Prostate gland (tissue), 2 donors: ENCODE data around the gene MFAP2. TPM values are rescaled to one million over a fixed set of nuclear protein-coding genes. Genes with fewer than 3 reads are reported as not detected.

Source experiments
- DNase-seq: peaks from one replicate; pipeline ENCODE4 v3.0.0-alpha.2; 2019; ENCODE audit warnings: low spot score
- H3K27ac ChIP-seq, 2 donors: fragments of 200-600 bp; sonication (generic); 2 replicates each; pipeline ENCODE4 v1.5.1; 2017 to 2019
- H3K27me3 ChIP-seq: fragments of 200-600 bp; sonication (generic); replicated peaks from 2 replicates; pipeline ENCODE4 v1.5.1; 2019; ENCODE audit not compliant: insufficient read depth
- H3K36me3 ChIP-seq, 2 donors: fragments of 200-600 bp; sonication (generic); 1 replicate in 1 of 2; 2 replicates in 1 of 2; pipeline versions ENCODE4 v1.5.1 to v1.8.1; 2017 to 2019
- H3K4me1 ChIP-seq: fragments of 200-600 bp; sonication (generic); replicated peaks from 2 replicates; pipeline ENCODE4 v1.5.1; 2019
- H3K4me3 ChIP-seq, 2 donors: fragments of 200-600 bp; sonication (generic); 2 replicates each; pipeline ENCODE4 v1.5.1; 2017 to 2019
- H3K9me3 ChIP-seq: fragments of 200-600 bp; sonication (generic); 2 replicates; pipeline ENCODE4 v1.5.1; 2017
- POLR2A ChIP-seq: fragments of 450-650 bp; IDR thresholded peaks from one replicate; pipeline ENCODE4 v1.6.1; 2016; ENCODE audit warnings: antibody characterized with exemption, mild to moderate bottlenecking
- POLR2AphosphoS5 ChIP-seq: sonication (generic); formaldehyde crosslinking; IDR thresholded peaks from one replicate; pipeline ENCODE4 v1.6.1; 2017; ENCODE audit warnings: antibody characterized with exemption
- WGBS: methylation state at CpG from one replicate; pipeline ENCODE4 v1.1.5; 2018; 5-methylcytosine and 5-hydroxymethylcytosine counted together
- intact Hi-C: fragments of 100-400 bp; cut with DNase I; formaldehyde crosslinking; loops from one replicate; pipeline ENCODE4 v1.14.2; 2022
- total RNA-seq, 2 donors: library from RNA; depleted of rRNA; stranded (reverse); fragments of >200 nt; gene quantifications; one replicate each; pipeline ENCODE4 v1.1.0, GENCODE V29; 2016
- TF ChIP-seq, protein P1 (sequence below), 4 experiments: fragments of 200-600 bp in 2 of 4; fragments of 450-650 bp in 2 of 4; sonication (generic) in 2 of 4; IDR thresholded peaks; 1 replicate in 3 of 4; 2 replicates in 1 of 4; pipeline ENCODE4 v1.5.1; 2016 to 2019; ENCODE audit warnings: antibody characterized with exemption in 4 of 4, mild to moderate bottlenecking in 2 of 4, moderate library complexity in 2 of 4

Gene MFAP2
- total RNA-seq, 2 donors from 2014 or later = 6.3 to 31.0 TPM

- DNase-seq = no peak
- TF ChIP-seq, protein P1, sequence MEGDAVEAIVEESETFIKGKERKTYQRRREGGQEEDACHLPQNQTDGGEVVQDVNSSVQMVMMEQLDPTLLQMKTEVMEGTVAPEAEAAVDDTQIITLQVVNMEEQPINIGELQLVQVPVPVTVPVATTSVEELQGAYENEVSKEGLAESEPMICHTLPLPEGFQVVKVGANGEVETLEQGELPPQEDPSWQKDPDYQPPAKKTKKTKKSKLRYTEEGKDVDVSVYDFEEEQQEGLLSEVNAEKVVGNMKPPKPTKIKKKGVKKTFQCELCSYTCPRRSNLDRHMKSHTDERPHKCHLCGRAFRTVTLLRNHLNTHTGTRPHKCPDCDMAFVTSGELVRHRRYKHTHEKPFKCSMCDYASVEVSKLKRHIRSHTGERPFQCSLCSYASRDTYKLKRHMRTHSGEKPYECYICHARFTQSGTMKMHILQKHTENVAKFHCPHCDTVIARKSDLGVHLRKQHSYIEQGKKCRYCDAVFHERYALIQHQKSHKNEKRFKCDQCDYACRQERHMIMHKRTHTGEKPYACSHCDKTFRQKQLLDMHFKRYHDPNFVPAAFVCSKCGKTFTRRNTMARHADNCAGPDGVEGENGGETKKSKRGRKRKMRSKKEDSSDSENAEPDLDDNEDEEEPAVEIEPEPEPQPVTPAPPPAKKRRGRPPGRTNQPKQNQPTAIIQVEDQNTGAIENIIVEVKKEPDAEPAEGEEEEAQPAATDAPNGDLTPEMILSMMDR (IDR thresholded peaks at IDR 0.05) = no peak
- TF ChIP-seq POLR2A (no peak), POLR2AphosphoS5 (no peak)
- Histone ChIP-seq H3K27me3 (no peaks in the 10 kb centered on the region), H3K4me1 (no peaks in the 10 kb centered on the region), H3K27ac (no peak overlapping the region), H3K9me3 (no peaks in the 10 kb centered on the region), H3K36me3 (peaks cover 0 to 12% of the 10 kb centered on the region in 2 donors), H3K4me3 (no peak overlapping the region)
- intact Hi-C loops = no loop called here
- over 99% methylated on average over 3 of the region's 3 CpGs for WGBS
These were observed 12.0 kb downstream of the MFAP2 start for GRCh38 chr1:16968372-16968771.

- H3K36me3 ChIP-seq = peaks cover 0 to 12% of the 10 kb centered on the region in 2 donors
- no peaks in the 10 kb centered on the region for H3K9me3 ChIP-seq
- H3K4me1 ChIP-seq = no peaks in the 10 kb centered on the region
- WGBS = 96% methylated on average over 21 of the region's 21 CpGs
- no peak for DNase-seq
- no peaks in the 10 kb centered on the region for H3K27me3 ChIP-seq
- no peak overlapping the region for H3K4me3 ChIP-seq
- intact Hi-C loops = no loop called here
- H3K27ac ChIP-seq = no peak overlapping the region
- TF ChIP-seq POLR2A (no peak), POLR2AphosphoS5 (no peak)
- TF ChIP-seq, protein P1 (IDR thresholded peaks at IDR 0.05) = no peak
These were observed 12.5 kb downstream of the MFAP2 start for GRCh38 chr1:16967962-16968361.

DNA sequence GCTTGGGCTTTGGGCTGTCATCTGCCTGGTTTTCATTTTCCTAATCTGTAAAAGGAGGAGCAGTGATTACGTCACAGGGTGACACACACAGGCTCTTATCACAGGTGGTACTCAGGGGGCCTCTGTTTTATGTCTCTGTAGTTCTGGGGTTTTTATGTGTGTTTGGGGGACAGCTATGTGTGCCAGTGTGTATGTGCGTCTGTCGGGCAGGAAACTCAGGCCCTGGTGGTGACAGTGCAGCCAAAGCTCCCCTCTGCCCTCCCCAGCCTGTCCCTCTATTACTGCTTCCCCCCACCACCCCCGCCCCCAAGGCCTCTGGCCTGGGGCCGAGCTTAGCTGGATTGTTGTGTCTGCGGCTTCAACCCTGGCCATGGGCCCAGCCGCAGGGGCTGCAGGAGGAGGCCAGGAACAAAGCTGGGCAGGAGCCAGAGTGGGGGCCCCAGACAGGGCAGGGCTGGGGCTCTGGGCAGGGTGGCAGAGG is 13.3 kb downstream of the MFAP2 start:
- 11% methylated on average over 5 of the region's 7 CpGs for WGBS
- intact Hi-C loops = no loop called here

GRCh38 chr1:16966282-16966681 is 14.1 kb downstream of the MFAP2 start:
- intact Hi-C loops = no loop called here

More for the DNA sequence above, 13.3 kb downstream of the MFAP2 start:
- DNase-seq = no peak
- Histone ChIP-seq H3K4me3 (no peak overlapping the region), H3K4me1 (no peaks in the 10 kb centered on the region), H3K27ac (no peak overlapping the region), H3K9me3 (no peaks in the 10 kb centered on the region), H3K36me3 (peaks cover 0 to 12% of the 10 kb centered on the region in 2 donors), H3K27me3 (no peaks in the 10 kb centered on the region)
- TF ChIP-seq, protein P1 (IDR thresholded peaks at IDR 0.05) = no peak
- TF ChIP-seq POLR2AphosphoS5 (no peak), POLR2A (no peak)

More at GRCh38 chr1:16966282-16966681, 14.1 kb downstream of the MFAP2 start:
- WGBS = 95% methylated on average over 22 of the region's 22 CpGs
- TF ChIP-seq, protein P1 (IDR thresholded peaks at IDR 0.05) = no peak
- TF ChIP-seq POLR2AphosphoS5 = no peak
- TF ChIP-seq POLR2A = no peak
- Histone ChIP-seq H3K27ac (no peak overlapping the region), H3K4me3 (no peak overlapping the region), H3K36me3 (peaks cover 0 to 12% of the 10 kb centered on the region in 2 donors), H3K4me1 (no peaks in the 10 kb centered on the region), H3K27me3 (no peaks in the 10 kb centered on the region), H3K9me3 (no peaks in the 10 kb centered on the region)
- no peak for DNase-seq
